Inferior parietal cortex (tissue), 1 donor: ENCODE data around the gene LRBA.

Experiments used
- DNase-seq: peaks from one replicate; pipeline ENCODE4 v3.0.0-alpha.2; 2016; ENCODE audit errors: extremely low spot score

The LRBA gene

GRCh38 chr4:150329373-150329772 is 685.7 kb downstream of the LRBA start:
- DNase-seq: no peak

GRCh38 chr4:150328496-150328895 is 686.6 kb downstream of the LRBA start:
- no peak for DNase-seq

GRCh38 chr4:150327262-150327780 is 687.8 kb downstream of the LRBA start:
- DNase-seq: no peak

- no peak for DNase-seq
Observed at GRCh38 chr4:150325872-150326271, 689.2 kb downstream of the LRBA start.

GRCh38 chr4:150323406-150324325 is 691.4 kb downstream of the LRBA start:
- DNase-seq: no peak

GRCh38 chr4:150322646-150323045 is 692.4 kb downstream of the LRBA start:
- DNase-seq: no peak

GRCh38 chr4:150321113-150321512 is 694.0 kb downstream of the LRBA start:
- DNase-seq: no peak

GRCh38 chr4:150318971-150319370 is 696.1 kb downstream of the LRBA start:
- DNase-seq: no peak

- DNase-seq: no peak
Observed at GRCh38 chr4:150318527-150318926, 696.6 kb downstream of the LRBA start.

GRCh38 chr4:150316332-150317205 is 698.5 kb downstream of the LRBA start:
- DNase-seq: no peak

- no peak for DNase-seq
Observed at GRCh38 chr4:150315691-150316090, 699.4 kb downstream of the LRBA start.

GRCh38 chr4:150315175-150315574 is 699.9 kb downstream of the LRBA start:
- DNase-seq: no peak

- DNase-seq: no peak
Observed at GRCh38 chr4:150314031-150314430, 701.1 kb downstream of the LRBA start.

GRCh38 chr4:150310159-150310895 is 704.8 kb downstream of the LRBA start:
- DNase-seq: no peak

- no peak for DNase-seq
Observed at GRCh38 chr4:150308824-150309472, 706.1 kb downstream of the LRBA start.

- no peak for DNase-seq
Observed at GRCh38 chr4:150306719-150307118, 708.4 kb downstream of the LRBA start.

- DNase-seq: no peak
Observed at GRCh38 chr4:150305995-150306394, 709.1 kb downstream of the LRBA start.

- DNase-seq: no peak
Observed at GRCh38 chr4:150302553-150302952, 712.5 kb downstream of the LRBA start.

- DNase-seq: no peak
Observed at GRCh38 chr4:150299816-150300215, 715.3 kb downstream of the LRBA start.

GRCh38 chr4:150297861-150298474 is 717.1 kb downstream of the LRBA start:
- peak; percentile 77 for DNase-seq

- no peak for DNase-seq
Observed at GRCh38 chr4:150289881-150290280, 725.2 kb downstream of the LRBA start.
